ENCODE measurements around the gene ATP5F1E.
"Not testable (repeated sequence)": the region's sequence is repeated elsewhere in the genome, so short reads cannot be mapped to it uniquely, and the experiment has no call there.

The ATP5F1E gene

DNA sequence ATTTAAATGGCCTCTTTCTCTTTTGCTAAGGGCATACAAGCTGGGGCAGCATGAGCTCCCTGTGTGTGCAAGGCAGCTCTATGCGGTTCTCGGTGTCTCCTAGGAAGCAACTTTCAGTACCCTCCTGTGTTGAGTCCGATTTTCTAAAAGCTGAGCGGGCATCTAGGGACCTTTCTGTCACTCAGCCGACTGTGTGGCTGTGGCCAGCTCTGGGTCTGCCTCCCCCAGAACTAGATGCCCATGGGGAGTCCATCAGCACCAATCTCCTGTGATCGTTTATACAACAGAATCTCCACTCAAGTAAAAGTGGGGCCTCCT lies 43.6 kb downstream of the ATP5F1E start:
- DNase-seq (ENCODE audit: low spot score): no peak

DNA sequence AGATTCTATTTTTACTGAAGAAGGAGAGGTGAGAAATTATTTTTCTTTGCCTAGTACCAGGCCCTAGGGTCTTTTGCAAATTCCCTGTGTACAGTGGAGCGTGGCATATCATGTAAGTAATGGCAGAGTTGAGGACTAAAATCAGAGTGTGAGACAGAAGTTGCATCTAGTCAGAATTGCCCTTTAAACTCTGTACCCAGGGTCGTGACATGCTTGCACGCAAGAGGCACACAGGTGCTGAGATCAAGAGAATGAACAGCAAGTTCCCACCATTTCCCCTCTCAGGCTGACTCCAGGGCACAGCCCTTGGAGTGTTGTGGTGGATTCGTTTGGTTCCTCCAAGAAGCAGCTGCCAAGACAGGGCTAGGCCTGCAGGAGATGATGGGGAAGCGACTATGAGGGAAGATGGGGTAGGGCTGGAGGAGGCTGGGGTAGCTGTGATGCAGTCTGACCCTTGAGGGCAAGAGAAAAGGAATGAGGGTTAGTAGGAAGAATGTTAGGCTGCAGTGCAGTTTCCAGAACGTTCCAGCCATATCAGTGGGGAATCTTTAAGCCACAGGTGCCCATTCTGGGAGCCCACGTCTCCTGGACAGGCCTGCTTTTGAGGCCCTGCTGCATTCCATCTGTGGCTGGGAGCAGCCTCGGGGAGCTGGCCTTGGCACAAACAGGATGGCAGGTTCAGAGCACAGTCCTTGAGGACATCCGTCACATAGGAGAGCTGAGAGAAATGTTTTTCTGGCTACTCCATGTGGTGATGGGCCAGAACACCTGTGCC lies 44.2 kb downstream of the ATP5F1E start:
- DNase-seq (ENCODE audit: low spot score): no peak

DNA sequence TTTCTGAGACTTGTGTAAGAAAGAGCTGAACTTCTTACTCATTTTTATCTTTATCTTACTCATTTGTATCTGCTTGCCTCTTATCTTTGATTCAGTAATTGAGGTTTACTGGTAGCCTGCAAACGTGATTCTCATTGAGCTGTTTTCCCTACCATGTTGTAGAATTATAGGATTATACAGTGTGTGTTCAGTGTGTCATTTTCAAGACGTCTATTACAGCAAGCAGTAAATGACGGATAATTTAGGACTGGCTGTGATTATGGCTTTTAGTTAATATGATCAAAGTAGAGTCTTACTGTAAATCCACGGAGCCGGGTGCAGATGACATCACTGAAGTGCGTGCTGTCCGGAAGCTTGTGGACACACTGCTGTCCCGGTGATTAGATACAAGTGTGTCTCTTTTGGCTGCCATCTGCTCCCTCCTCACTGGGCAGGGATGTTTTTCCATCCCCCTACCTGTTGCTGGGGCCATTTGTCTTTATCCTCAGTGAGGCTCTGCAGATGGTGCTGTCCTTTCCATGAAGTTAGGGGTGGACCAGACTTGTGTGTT lies 45.1 kb downstream of the ATP5F1E start:
- no peak for DNase-seq (ENCODE audit: low spot score)

DNA sequence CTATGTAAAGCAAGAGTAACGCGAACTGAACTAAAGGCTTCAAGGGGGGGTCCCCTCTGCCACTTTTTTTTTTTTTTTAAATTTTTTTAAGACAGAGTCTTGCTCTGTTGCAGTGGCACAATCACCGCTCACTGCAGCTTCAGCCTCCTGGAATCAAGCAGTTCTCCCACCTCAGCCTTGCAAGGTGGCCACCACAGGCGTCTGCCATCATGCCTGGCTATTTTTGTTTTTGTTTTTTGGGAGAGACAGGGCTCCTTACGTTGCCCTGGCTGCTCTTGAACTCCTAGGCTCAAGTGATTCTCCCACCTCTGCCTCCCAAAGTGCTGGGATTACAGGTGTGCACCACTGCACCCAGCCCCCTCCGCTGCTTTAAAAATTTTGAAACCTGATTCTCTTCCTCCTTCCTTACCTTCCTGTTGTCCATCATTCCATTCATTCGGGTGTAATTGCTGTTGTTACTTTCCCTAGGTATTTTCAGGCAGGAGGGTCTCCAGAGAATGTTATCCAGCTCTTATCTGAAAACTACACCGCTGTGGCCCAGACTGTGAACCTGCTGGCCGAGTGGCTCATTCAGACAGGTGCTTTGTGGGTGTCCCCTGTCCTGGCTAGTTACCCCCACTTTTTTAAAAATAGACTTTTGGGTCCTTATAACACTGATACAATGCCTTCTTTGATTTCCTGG lies 45.7 kb downstream of the ATP5F1E start:
- no peak for DNase-seq (ENCODE audit: low spot score)

DNA sequence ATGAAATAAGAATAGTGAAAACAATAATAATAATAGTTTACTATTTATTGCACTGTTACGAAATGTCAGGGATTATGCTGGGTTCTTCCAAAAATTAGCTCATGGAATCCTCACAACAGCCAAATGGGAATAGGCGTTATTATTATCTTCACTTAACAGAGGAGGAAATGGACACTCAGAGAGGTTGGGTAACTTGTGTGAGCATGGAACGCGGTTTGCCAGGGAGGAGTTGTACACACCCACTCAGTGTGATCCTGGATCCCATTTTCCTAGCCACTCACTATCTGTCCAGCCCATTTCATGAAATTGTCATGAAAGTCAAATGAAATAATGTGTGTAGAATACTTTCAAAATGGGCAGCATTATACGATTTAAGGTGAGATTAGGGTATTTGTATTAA lies 46.5 kb downstream of the ATP5F1E start:
- no peak for DNase-seq (ENCODE audit: low spot score)

DNA sequence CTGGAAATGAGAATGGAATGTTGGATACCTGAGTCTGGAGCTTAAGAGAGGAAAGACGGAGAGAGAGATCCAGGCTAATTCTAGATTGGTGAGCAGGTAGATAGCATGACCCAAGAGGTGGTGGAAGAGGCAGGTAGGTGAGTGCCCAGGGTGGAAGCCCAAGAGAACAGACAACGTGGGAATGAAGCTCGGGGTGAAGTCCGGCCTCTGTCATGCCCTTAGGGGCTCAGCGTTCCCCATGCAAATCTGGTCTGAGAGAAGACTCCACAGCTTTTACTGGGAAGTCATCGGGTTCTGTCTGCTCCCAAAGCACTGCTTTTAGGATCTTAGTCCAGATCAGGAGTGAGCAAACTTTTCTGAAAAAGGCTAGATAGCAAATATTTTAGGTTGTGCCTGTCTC lies 47.4 kb downstream of the ATP5F1E start:
- no peak for DNase-seq (ENCODE audit: low spot score)

DNA sequence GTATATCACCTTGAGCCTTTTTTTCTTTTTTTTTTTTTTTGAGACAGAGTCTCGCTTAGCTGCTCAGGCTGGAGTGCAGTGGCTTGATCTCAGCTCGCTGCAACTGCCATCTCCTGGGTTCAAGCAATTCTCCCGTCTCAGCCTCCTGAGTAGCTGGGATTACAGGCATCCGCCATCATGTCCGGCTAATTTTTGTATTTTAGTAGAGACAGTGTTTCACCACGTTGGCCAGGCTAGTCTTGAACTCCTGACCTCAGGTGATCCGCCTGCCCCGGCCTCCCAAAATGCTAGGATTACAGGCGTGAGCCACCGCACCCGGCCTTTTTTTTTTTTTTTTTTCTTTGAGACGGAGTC lies 49.0 kb downstream of the ATP5F1E start:
- DNase-seq (ENCODE audit: low spot score): not testable (repeated sequence)

DNA sequence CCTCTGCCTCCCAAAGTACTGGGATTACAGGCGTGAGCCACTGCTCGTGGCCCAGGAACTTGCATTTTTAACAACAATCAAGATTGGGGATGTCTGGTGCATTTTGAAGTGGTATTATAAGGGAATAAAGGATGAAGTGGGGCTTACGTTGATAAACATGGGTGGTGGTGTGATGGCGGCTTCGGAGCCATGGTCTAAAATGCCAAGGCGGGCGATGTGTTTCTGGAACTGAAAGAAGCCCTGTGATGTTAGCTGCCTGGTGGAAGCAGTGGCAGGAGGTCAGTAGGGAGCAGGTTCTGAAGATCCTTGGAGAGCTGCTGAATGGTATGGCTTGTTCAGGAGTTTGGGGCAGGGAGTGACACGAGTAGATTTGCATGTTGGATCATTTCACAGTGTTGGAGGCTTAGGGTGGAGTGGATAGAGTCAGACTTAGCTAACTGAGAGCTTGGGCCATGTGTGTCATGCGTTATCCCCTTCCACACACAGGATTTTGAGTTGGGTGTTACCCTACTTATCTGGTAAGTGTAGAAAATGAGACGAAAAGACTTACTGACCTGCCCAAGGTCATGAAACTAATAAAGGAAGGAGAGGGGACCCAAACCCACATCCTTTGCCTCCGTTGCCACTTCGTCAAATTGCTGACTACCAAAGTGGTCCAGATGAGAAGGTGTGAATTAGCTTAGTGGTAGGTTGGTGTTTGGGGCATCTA lies 49.6 kb downstream of the ATP5F1E start:
- DNase-seq (ENCODE audit: low spot score): no peak

DNA sequence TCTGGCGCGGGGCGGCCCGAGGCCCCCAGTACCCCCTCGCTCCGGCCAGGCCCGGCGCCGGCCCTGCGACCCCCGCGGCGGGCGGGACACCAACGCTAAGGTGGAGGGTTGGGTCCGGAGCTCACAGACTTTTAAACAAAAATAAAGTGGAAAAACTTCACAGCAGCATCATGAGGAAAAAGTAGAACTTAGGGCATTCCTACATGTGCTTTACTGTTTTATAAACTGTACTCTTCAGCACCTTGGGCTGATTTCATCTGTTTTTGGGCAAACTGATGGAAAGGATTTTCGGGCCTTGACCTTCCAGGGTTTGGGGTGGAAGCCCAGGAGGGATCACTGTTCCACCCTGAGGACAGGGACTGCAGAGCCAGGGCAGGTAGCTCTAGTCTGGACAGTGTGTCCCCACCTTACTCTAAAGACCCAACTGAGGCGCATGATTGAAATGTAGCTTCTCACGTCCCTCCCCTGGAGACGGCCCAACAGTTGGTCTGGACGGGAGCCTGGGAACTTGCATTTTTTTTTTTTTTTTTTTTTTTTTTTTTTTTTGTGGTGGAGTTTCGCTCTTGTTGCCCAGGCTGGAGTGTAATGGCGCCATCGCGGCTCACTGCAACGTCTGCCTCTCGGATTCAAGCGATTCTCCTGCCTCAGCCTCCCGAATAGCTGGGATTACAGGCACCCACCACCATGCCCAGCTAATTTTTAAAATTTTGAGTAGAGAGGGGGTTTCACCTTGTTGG lies 50.3 kb downstream of the ATP5F1E start:
- DNase-seq (ENCODE audit: low spot score): no peak

DNA sequence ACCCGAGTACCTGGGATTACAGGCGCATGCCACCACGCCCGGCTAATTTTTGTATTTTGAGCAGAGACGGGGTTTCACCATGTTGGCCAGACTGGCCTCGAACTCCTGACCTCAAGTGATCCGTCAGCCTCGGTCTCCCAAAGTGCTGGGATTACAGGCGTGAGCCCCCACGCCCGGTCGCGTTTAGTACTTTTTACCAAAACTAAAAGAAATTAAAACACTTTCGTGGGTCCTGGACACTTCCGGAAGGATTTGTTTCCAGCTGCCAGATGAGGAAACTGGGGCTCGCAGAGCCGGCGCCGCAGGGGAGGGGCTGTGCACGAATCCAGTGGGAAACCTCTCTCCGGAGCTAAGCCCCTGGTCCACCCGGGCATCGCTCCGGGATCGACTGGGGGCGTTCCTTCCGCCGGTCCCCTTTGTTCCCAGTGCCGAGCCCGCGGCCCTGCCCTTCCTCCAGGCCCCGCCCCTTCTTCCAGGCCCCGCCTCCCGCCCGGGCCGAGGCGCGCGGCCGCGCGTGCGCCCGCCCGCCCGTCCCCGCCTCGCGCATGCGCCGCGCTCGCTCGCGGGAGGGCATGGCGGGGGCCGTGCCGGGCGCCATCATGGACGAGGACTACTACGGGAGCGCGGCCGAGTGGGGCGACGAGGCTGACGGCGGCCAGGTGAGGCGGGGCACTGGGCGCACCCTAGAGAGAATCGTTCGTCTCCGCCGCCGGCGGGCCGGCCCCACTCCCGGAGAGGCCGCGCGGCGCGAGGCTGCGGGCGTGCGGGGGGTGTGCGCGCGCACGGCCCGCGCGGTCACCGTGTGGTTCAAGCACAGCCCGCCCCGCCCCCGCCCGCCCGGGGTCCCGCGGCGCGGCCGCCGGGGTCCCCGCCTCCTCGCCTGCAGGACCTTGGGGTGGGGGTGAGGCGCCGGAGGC lies 51.2 kb downstream of the ATP5F1E start, which contains the start of gene NELFCD:
Gene NELFCD, plus strand, starts transcription at position 546 of the 917 bp plus-strand sequence. Its CDS starts 54 bp downstream, at position 600.
- peak; percentile 84 for DNase-seq (ENCODE audit: low spot score)

DNA sequence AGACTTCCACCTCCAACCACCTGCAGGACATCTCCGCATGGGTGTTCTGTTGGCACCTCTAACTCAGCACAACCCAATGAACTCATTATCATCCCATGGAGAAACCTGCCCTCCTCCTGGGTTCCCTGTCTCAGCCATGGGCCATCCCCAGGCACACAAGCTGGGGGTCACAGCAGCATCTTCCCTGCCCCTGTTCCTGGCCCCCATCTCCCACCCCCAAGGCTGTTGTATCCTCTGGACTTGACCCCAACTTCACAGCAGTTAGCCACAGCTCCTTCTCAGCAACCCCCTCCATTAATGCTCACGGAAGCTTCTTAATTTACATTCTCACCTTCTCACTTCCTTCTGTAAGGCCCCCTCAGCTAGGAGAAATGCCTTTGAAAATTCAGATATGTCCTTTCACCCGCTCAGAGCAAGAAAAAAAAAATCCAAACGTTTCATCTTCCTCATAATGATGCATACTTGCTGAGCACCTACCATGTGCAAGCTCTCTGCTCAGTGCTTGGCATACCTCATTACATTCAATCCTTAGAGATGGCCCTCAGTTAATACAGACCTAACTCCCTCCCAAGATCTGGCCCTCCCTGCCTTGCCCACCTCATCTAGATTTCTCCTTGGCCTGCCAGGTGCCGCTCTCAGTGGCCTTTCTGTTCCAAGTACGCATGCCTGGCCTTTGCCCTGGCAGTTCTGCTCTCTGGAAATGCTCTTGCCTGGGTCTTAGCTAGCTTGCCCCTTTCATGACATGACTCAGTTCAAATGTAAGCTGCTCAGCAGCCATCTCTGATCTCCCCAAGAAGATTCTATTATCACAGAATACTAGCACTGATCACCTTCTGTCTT lies 53.6 kb downstream of the ATP5F1E start:
- DNase-seq (ENCODE audit: low spot score): no peak

DNA sequence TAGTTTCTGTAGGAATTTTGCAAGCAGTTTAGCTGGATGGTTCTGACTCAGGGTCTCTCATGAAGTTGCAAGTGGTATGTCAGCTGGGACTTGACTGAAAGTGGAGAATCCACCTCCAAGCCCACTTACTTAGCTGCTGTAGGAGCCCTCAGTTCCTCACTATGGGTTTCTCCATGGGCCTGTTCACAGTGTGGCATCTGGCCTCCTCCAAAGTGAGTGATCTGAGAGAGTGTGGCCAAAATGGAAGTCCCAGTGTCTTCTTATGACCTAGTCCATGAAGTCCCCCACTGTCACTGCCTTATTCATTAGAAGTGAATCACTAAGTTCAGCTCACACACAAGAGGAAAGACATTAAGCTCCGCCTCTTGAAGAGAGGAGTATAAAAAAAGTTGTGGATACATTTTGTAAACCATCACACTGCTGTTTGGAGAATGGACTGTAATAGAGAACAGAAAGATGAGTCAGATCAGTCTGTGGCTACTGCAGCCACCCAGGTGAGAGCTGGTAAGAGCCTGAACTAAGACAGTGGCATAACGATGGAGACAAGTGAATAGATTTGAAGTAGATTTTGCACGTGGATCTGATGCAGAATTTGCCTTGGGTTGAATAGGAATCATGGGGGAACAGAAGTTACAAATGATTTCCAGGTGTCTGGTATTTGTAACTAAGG lies 55.9 kb downstream of the ATP5F1E start:
- no peak for DNase-seq (ENCODE audit: low spot score)
